ENCODE results near the gene TAF1C.
"Not testable (repeated sequence)": the region's sequence is repeated elsewhere in the genome, so short reads cannot be mapped to it uniquely, and the experiment has no call there.

Gene TAF1C

DNA sequence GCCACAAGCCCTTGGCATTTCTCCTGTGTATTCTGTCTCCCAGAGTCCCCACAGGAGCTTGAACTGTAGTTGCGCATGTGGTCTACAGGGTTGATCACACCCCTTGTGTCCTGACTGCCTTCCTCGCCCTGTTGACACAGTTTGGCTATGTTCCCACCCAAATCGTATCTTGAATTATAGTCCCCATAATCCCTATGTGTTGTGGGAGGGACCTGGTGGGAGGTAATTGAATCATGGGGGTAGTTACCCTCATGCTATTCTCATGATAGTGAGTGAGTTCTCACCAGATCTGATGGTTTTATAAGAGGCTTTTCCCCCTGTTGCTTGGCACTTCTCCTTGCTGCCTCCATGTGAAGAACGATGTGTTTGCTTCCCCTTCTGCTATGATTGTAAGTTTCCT, 25.3 kb upstream of the TAF1C start:
- no peak for DNase-seq (ENCODE audit: low spot score)

DNA sequence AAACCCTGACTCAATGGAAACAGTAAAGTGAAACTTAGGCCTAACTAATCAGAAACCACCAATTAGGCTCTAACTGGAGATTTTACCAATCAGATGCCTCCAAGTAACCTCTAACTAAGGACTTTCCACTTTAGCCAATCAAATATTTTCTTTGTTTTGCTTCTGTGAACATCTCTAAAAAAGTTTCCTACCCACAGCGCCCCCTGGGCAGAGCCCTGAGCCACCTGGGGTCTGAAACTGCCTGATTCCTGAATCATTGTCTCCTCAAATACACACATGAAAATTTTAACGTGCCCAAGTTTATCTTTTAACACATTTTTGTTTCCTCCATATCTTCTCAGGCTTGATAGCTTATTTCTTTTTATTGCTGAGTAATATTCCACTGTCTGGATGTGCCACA, 23.1 kb upstream of the TAF1C start:
- no peak for DNase-seq (ENCODE audit: low spot score)

- no peak for DNase-seq (ENCODE audit: low spot score)
These were observed 21.0 kb upstream of the TAF1C start for GRCh38 chr16:84207879-84208278.

GRCh38 chr16:84207251-84207650, 20.4 kb upstream of the TAF1C start:
- DNase-seq (ENCODE audit: low spot score), result no peak

GRCh38 chr16:84205976-84206691, 19.3 kb upstream of the TAF1C start:
- DNase-seq (ENCODE audit: low spot score), result no peak

GRCh38 chr16:84205123-84205522, 18.3 kb upstream of the TAF1C start:
- not testable (repeated sequence) for DNase-seq (ENCODE audit: low spot score)

DNA sequence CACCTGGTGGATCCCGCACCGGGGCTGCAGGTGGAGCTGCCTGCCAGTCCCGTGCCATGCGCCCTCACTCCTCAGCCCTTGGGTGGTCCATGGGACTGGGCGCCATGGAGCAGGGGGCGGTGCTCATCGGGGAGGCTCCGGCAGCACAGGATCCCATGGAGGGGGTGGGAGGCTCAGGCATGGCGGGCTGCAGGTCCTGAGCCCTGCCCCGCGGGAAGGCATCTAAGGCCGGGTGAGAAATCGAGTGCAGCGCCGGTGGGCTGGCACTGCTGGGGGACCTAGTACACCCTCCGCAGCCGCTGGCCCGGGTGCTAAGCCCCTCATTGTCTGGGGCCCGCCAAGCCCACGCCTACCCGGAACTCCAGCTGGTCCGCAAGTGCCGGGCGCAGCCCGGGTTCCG, 17.7 kb upstream of the TAF1C start:
- DNase-seq (ENCODE audit: low spot score), result not testable (repeated sequence)

GRCh38 chr16:84199861-84200260, 13.0 kb upstream of the TAF1C start:
- no peak for DNase-seq (ENCODE audit: low spot score)

GRCh38 chr16:84199097-84199496, 12.2 kb upstream of the TAF1C start:
- DNase-seq (ENCODE audit: low spot score), result no peak

DNA sequence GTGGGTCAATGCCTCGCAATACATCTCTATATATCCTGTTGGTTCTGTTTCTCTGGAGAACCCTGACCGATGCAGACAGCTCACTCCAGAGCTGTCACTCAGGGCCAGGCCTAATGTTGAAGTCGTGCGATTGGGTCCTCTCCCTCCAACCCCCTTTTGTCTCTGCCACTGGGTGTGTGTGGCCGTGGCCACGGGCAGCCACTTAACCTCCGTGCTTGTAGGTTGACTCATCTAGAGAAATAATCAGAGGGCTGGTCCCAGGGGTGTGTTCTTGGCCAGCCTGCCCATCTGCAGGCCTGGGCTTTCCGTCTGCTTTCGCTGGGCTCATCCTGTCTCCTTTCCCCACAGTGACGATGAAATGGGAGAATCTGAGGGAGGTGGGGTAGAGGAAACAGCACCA, 11.5 kb upstream of the TAF1C start:
- no peak for DNase-seq (ENCODE audit: low spot score)

GRCh38 chr16:84197466-84198128, 10.7 kb upstream of the TAF1C start:
- DNase-seq (ENCODE audit: low spot score), result no peak

DNA sequence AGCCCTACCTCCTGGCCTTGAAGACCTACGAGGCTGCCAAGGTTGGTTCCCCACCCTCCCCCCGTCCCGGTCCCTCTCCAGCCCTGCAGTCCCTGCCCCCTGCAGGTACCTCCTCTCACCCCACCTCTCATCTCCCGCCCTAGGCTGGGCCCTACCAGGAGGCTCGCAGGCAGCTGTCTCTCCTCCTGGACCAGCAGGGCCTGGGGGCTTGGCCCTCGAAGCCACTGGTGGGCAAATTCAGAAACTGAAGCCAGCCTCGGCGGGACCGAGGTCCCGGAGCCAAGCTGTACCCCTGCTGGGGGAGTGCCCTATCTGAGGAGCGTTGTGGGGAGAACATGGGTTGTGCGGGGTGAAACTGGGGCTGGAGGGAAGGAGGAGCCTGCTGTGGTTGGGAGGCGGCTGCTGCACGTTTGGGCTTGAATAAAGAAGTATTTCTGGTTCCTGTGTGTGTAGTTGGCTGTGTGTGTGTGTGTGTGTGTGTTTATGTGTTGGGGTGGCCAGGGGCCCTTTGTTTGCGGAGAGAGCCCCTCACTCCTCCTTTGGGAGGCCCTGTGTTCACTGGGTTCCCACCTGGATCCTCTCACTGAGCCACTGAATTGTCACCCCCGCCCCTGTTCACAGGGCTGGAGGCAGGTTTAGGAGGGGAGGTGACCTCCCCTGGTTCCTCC, 10.0 kb upstream of the TAF1C start:
- no peak for DNase-seq (ENCODE audit: low spot score)

- no peak for DNase-seq (ENCODE audit: low spot score)
These were observed 9.2 kb upstream of the TAF1C start for GRCh38 chr16:84196101-84196500.

DNA sequence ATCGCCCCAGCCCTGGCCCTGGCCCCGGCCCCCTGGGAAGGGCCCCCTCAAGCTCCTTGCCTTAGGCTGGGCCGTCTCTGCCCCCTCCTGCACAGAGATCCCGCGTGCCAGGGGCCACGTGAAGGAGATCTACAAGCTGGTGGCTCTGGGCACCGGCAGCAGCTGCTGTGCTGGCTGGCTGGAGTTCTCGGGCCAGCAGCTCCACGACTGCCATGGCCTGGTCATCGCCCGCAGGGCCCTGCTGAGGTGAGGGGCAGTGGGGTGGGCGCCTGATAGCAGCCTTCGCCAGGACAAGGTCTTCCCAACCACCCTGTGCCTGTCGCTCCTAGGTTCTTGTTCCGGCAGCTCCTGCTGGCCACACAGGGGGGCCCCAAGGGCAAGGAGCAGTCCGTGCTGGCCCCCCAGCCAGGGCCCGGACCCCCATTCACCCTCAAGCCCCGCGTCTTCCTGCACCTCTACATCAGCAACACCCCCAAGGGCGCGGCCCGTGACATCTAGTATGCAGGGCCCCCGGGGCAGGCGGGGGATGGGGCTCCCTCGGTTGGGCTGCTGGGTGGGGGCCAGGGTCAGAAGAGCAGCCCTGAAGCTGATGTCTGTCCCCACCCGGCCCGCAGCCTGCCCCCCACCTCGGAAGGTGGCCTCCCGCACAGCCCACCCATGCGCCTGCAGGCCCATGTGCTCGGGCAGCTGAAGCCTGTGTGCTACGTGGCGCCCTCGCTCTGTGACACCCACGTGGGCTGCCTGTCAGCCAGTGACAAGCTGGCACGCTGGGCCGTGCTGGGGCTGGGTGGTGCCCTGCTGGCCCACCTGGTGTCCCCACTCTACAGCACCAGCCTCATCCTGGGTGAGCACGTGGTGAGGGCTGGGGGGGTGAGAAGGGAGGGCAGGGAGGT, 8.6 kb upstream of the TAF1C start:
- DNase-seq (ENCODE audit: low spot score), result no peak

DNA sequence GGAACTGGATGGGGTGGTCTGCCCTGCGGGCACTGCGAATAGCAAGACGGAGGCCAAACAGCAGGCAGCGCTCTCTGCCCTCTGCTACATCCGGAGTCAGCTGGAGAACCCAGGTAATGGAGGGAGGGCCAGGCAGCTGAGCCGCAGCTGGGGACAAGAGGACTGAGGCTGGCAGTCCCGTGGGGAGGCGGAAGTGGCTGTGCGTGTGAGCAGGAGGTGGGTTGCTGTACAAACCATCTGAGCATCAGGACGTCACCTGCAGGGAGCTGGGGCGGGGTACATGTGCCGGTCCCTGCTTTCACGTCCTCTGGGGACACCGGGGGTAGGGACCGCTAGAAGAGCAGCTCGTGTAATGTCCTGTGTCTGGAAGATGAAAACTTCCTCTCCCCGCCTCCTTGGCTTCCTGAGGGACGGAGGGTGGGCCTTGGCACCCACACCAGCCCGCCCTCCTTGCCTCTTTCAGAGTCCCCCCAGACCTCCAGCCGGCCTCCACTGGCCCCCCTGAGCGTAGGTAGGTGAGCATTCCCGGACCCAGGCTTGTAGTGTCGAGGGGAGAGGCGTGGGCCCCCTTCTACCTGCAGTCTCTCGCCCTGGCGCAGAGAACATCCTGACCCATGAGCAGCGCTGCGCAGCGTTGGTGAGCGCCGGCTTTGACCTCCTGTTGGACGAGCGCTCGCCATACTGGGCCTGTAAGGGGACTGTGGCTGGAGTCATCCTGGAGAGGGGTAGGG, 7.8 kb upstream of the TAF1C start:
- no peak for DNase-seq (ENCODE audit: low spot score)

GRCh38 chr16:84194018-84194417, 7.2 kb upstream of the TAF1C start:
- no peak for DNase-seq (ENCODE audit: low spot score)

DNA sequence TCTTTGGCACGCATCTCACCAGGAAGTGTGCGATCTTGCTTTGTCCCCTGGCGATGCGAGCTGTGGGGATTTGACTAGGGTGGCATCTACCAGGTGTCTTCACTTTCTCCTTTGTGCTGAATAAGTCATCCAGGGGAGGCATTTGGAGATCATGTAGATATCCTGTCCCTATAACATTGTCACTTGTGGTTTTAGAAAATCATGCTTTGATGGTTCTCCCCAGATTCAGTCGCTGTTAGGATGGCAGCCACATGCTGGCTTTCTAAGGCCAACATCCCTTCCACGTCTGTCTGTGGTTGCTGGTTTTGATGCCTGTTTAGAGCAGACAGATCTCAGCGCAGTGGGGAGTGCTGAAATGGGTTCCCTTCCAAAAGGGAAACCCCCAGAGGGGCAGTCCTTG, 6.6 kb upstream of the TAF1C start:
- DNase-seq (ENCODE audit: low spot score), result no peak

GRCh38 chr16:84191466-84191865, 4.6 kb upstream of the TAF1C start:
- no peak for DNase-seq (ENCODE audit: low spot score)

DNA sequence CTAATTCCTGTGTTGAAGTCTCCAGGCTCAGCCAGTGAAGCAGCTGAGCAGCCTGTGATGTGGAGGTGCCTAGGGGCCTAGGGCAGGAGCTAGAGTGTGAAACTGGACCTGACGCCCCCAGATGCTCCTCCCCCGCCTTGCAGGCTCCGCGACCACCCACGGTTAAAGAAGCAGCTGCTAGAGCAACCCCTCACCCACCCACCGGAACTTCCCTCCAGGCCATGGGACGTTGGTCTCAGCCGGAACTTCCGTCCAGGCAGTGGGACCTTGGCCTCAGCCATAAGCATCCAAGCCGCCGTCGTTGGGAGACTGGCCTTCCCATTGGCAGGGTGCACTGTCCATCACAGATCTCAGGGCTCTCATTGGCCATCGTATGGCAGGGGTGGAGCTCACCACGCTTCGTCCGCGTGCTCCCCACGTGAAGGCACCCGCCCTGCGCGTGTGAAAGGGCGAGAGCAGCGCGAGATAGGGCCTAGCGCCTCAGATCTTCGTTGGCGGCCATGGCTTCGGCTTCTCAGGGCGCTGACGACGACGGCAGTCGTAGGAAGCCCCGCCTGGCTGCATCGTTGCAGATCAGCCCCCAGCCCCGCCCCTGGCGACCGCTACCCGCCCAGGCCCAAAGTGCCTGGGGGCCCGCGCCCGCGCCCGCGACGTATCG, 4.0 kb upstream of the TAF1C start, which contains the start of gene ADAD2:
Gene ADAD2, plus strand, starts transcription at position 427 of the 658 bp plus-strand sequence. Its CDS starts 74 bp downstream, at position 501.
- no peak for DNase-seq (ENCODE audit: low spot score)

DNA sequence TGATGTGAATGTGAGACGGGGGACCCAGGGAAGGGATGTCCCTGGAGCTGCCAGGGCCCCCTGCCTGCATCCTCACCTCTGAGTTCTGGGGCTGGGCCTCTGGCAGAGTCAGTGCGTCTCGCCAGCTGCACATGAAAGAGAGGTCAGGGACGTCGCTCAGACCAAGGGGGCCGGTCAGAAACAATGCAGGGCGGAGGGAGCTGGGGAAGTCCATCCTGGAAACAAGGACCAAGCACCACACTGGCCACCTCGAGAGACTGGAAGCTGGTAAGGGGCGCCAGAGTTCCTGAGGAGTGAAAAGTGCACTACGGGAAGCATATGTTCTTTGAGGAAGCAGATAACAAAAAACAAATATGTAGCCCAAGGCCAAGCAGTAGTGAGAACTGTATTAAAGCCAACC, 2.1 kb downstream of the TAF1C start:
- no peak for DNase-seq (ENCODE audit: low spot score)

Data from left forelimb (tissue), 1 donor.